Thyroid gland (tissue), 4 donors: ENCODE measurements around the gene FOXO1. TPM values are rescaled to one million over a fixed set of nuclear protein-coding genes. Genes with fewer than 3 reads are reported as not detected.

ENCODE experiments used
- DNase-seq, 2 donors: peaks; one replicate each; pipeline ENCODE4 v3.0.0-alpha.2; 2019
- H3K27ac ChIP-seq, 3 donors: fragments of 200-600 bp; sonication (generic); 1 replicate in 2 of 3; 2 replicates in 1 of 3; pipeline ENCODE4 v1.5.1; 2016 to 2019; ENCODE audit warnings: mild to moderate bottlenecking in 1 of 3, moderate library complexity in 1 of 3
- H3K27me3 ChIP-seq: fragments of 200-600 bp; sonication (generic); one replicate; pipeline ENCODE4 v1.5.1; 2019
- H3K36me3 ChIP-seq, 2 donors: fragments of 200-600 bp; sonication (generic); one replicate each; pipeline ENCODE4 v1.5.1; 2016 to 2019
- H3K4me1 ChIP-seq, 2 donors: fragments of 200-600 bp; sonication (generic); one replicate each; pipeline ENCODE4 v1.5.1; 2017 to 2019
- H3K4me3 ChIP-seq, 3 donors: fragments of 200-600 bp; sonication (generic); replicated peaks in 1 of 3; 1 replicate in 2 of 3; 2 replicates in 1 of 3; pipeline ENCODE4 v1.5.1; 2016; ENCODE audit warnings: mild to moderate bottlenecking in 1 of 3
- H3K9me3 ChIP-seq: fragments of 200-600 bp; sonication (generic); one replicate; pipeline ENCODE4 v1.5.1; 2017
- POLR2A ChIP-seq, 2 donors: fragments of 450-650 bp; IDR thresholded peaks; one replicate each; pipeline ENCODE4 v1.6.1; 2017; ENCODE audit warnings: antibody characterized with exemption in 2 of 2, mild to moderate bottlenecking in 2 of 2, moderate library complexity in 1 of 2
- WGBS, 2 donors: methylation state at CpG; one replicate each; pipeline ENCODE4 v1.1.5; 2017; 5-methylcytosine and 5-hydroxymethylcytosine counted together
- intact Hi-C: fragments of 100-400 bp; cut with DNase I; formaldehyde crosslinking; loops from one replicate; pipeline ENCODE4 v1.15.1; 2023
- total RNA-seq, 4 donors: library from RNA; depleted of rRNA; stranded (reverse); fragments of >200 nt; gene quantifications; one replicate each; pipeline ENCODE4 v1.2.3, GENCODE V29; 2016
- TF ChIP-seq, protein P1 (sequence below), 6 experiments: fragments of 200-600 bp in 3 of 6; fragments of 450-650 bp in 3 of 6; sonication (generic) in 3 of 6; IDR thresholded peaks; one replicate each; pipeline ENCODE4 v1.5.1; 2016 to 2019; ENCODE audit warnings: antibody characterized with exemption in 6 of 6, mild to moderate bottlenecking in 2 of 6, inconsistent platforms in 1 of 6, moderate library complexity in 1 of 6

The FOXO1 gene
- total RNA-seq, 4 donors from 2014 or later: 65.2 to 92.9 (median 70.0) TPM

DNA sequence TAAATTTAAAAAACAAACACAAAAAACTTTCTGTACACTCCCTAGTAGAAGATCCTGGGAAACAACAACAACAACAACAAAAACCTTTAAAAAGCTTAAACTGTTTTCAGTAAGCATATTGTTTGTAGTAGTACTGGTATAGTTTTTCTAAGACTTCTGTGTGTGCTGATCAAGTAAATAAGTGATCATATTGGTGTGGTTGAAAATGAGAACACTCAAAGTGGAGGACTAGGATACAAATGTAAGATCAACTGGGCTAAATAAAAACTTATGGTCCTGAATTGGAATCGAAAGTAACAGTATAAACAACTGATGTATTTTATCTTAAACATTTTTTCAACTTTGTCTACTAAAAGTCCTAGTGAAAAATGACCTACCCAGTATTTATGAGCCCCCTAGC, 135.5 kb downstream of the FOXO1 start:
- Histone ChIP-seq H3K27ac (no peak overlapping the region), H3K36me3 (no peaks in the 10 kb centered on the region), H3K27me3 (no peaks in the 10 kb centered on the region), H3K4me1 (no peaks in the 10 kb centered on the region), H3K4me3 (no peak overlapping the region), H3K9me3 (no peaks in the 10 kb centered on the region)
- TF ChIP-seq, protein P1, sequence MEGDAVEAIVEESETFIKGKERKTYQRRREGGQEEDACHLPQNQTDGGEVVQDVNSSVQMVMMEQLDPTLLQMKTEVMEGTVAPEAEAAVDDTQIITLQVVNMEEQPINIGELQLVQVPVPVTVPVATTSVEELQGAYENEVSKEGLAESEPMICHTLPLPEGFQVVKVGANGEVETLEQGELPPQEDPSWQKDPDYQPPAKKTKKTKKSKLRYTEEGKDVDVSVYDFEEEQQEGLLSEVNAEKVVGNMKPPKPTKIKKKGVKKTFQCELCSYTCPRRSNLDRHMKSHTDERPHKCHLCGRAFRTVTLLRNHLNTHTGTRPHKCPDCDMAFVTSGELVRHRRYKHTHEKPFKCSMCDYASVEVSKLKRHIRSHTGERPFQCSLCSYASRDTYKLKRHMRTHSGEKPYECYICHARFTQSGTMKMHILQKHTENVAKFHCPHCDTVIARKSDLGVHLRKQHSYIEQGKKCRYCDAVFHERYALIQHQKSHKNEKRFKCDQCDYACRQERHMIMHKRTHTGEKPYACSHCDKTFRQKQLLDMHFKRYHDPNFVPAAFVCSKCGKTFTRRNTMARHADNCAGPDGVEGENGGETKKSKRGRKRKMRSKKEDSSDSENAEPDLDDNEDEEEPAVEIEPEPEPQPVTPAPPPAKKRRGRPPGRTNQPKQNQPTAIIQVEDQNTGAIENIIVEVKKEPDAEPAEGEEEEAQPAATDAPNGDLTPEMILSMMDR (IDR thresholded peaks at IDR 0.05): no peak
- TF ChIP-seq POLR2A (IDR thresholded peaks at IDR 0.05): no peak
- WGBS, 2 donors: 90 to 98% methylated on average over 1 of the region's 1 CpG
- intact Hi-C loops: no loop called here
- no peak for DNase-seq

DNA sequence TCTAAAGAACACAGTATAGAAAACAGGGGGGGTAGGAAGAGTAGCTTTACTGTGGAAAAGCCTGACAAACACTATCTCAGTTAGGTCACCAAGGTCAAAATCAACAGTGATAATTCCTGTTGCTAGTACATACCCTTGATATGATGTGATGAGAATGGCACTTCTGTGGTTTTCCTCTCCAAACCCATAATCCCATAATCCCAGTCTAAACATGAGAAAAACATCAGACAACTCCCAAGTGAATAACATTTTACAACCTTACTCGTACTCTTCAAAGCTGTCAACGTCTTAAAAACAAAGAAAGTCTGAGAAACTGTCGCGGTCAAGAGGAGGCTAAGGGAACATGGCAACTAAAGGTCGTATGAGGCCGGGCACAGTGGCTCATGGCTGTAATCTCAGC, 137.6 kb downstream of the FOXO1 start:
- no peak for TF ChIP-seq POLR2A (IDR thresholded peaks at IDR 0.05)
- TF ChIP-seq, protein P1 (IDR thresholded peaks at IDR 0.05): no peak

DNA sequence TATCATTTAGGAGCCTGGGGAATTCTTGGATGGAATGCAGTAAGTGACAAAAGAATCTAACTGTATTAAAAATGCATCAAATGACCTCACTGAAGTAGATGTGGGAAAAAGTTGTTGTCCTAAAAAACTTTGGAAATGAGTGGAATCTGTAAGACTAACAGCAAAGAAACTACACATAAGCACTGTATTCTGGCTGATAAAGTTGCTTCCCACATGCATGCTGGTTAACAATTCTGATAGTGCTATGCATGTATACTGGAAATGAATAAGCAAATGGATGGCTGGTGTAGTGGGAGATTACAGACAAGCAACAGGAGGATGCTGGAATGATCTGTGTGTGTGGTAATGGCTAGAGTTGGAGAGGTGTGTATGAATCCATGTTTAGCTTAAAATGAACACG, 138.5 kb downstream of the FOXO1 start:
- H3K27ac ChIP-seq: no peak overlapping the region
- 90 to 92% methylated on average over 1 of the region's 1 CpG for WGBS, 2 donors
- H3K36me3 ChIP-seq: no peaks in the 10 kb centered on the region
- DNase-seq: no peak
- H3K4me1 ChIP-seq: no peaks in the 10 kb centered on the region
- H3K4me3 ChIP-seq: no peak overlapping the region
- intact Hi-C loops: no loop called here
- no peak for TF ChIP-seq POLR2A (IDR thresholded peaks at IDR 0.05)
- H3K9me3 ChIP-seq: no peaks in the 10 kb centered on the region
- no peaks in the 10 kb centered on the region for H3K27me3 ChIP-seq

More for the DNA sequence above, 137.6 kb downstream of the FOXO1 start:
- Histone ChIP-seq H3K4me1 (no peaks in the 10 kb centered on the region), H3K27me3 (no peaks in the 10 kb centered on the region), H3K36me3 (no peaks in the 10 kb centered on the region), H3K9me3 (no peaks in the 10 kb centered on the region), H3K27ac (no peak overlapping the region), H3K4me3 (no peak overlapping the region)
- no peak for DNase-seq
- WGBS, 2 donors: 92 to 94% methylated on average over 6 of the region's 6 CpGs
- intact Hi-C loops: no loop called here

DNA sequence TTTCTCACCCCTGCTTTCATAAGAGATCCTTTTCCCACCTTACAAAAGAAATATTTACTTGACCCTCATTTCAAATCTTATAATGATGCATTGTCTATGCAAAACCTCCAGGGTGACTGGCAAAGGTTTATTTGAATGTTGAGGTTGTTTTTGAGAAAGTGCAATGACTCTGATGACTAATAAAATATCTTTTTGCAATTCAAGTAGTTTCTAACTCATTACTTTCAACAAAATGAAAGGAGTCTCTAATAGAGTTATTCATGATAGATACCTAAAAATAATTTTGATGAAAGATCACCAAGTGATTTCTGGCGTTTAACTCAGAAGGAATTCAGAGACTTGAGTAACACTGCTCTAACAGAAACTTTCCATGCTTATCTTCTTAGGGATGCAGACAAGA, 144.2 kb downstream of the FOXO1 start:
- H3K27me3 ChIP-seq: no peaks in the 10 kb centered on the region
- no peak for DNase-seq
- no peak overlapping the region for H3K4me3 ChIP-seq
- intact Hi-C loops: no loop called here
- peaks cover 0 to 6% of the 10 kb centered on the region in 2 donors for H3K4me1 ChIP-seq
- no peaks in the 10 kb centered on the region for H3K9me3 ChIP-seq
- TF ChIP-seq POLR2A (IDR thresholded peaks at IDR 0.05): no peak
- TF ChIP-seq, protein P1 (IDR thresholded peaks at IDR 0.05): no peak
- no peak overlapping the region for H3K27ac ChIP-seq
- H3K36me3 ChIP-seq: no peaks in the 10 kb centered on the region
- WGBS, 2 donors: 90 to 97% methylated on average over 1 of the region's 1 CpG

DNA sequence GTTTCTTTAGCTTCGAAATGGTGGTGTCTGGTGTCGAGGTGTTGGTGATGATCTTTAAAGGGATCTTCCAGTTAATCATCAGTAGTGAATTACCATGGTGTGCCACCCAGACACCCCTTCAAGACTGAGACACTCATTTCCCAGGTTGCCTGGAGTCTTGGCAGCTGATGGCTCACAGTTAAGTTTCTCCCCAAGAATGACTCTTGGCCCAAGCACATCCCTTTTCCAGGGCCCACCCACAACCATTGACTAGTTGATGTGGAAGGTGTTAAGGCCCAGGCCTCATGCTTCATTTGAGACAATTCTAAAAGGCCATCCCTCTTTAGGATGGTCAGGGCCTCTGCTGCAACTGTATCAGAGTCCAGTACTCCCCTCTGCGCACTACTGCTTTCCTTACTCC, 145.5 kb downstream of the FOXO1 start:
- Histone ChIP-seq H3K36me3 (no peaks in the 10 kb centered on the region), H3K4me3 (no peak overlapping the region), H3K9me3 (no peaks in the 10 kb centered on the region), H3K4me1 (peaks cover 0 to 10% of the 10 kb centered on the region in 2 donors), H3K27ac (no peak overlapping the region), H3K27me3 (no peaks in the 10 kb centered on the region)
- intact Hi-C loops: no loop called here
- no peak for DNase-seq
- TF ChIP-seq, protein P1 (IDR thresholded peaks at IDR 0.05): no peak
- no peak for TF ChIP-seq POLR2A (IDR thresholded peaks at IDR 0.05)
- 96 to 99% methylated on average over 3 of the region's 3 CpGs for WGBS, 2 donors

DNA sequence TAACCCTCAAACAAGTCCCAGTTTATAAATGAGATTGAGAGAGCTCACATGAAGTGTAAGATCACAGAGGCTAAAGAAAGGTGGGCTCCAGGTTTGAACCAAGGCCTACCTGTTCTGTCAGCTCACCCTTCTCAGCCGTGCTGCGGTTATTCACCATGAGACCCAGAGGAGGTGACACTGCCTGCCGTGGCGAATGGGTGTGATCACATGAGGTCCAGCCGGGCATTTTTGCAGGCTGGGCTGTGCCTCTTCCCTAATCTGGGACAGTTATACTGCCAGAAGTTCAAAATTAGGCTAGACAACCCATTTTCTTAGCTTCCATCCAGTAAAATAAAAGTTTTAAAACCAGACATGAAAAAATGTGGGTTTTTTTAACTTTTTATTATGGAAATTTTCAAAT, 146.8 kb downstream of the FOXO1 start:
- H3K27ac ChIP-seq: no peak overlapping the region
- TF ChIP-seq, protein P1 (IDR thresholded peaks at IDR 0.05): no peak
- no peak for TF ChIP-seq POLR2A (IDR thresholded peaks at IDR 0.05)
- DNase-seq: no peak
- intact Hi-C loops: no loop called here
- no peaks in the 10 kb centered on the region for H3K9me3 ChIP-seq
- peaks cover 0 to 10% of the 10 kb centered on the region in 2 donors for H3K4me1 ChIP-seq
- H3K36me3 ChIP-seq: no peaks in the 10 kb centered on the region
- H3K27me3 ChIP-seq: no peaks in the 10 kb centered on the region
- WGBS, 2 donors: 74 to 83% methylated on average over 5 of the region's 5 CpGs
- H3K4me3 ChIP-seq: no peak overlapping the region
